NCI-H2227 (cell line): ENCODE data around the gene ALKBH7.
A peak's percentile ranks its signal among the peaks of the same experiment; 100 is the strongest.
"Not testable (repeated sequence)": the region's sequence is repeated elsewhere in the genome, so short reads cannot be mapped to it uniquely, and the experiment has no call there.

ENCODE experiments used
- DNase-seq: peaks from one replicate; lab custom pipeline; 2025; ENCODE audit not compliant: unreplicated experiment; lab: John Stamatoyannopoulos, UW

The ALKBH7 gene, protein sequence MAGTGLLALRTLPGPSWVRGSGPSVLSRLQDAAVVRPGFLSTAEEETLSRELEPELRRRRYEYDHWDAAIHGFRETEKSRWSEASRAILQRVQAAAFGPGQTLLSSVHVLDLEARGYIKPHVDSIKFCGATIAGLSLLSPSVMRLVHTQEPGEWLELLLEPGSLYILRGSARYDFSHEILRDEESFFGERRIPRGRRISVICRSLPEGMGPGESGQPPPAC

DNA sequence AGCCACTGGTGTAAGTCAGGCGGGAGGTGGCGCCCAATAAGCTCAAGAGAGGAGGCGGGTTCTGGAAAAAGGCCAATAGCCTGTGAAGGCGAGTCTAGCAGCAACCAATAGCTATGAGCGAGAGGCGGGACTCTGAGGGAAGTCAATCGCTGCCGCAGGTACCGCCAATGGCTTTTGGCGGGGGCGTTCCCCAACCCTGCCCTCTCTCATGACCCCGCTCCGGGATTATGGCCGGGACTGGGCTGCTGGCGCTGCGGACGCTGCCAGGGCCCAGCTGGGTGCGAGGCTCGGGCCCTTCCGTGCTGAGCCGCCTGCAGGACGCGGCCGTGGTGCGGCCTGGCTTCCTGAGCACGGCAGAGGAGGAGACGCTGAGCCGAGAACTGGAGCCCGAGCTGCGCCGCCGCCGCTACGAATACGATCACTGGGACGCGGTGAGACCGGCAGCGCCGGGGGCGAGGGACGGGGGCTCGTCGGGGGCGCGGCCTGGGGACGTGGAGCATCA lies at the start of gene ALKBH7:
ALKBH7 (plus strand) TSS at position 201 of the 502 bp plus-strand sequence; CDS start at position 228, 27 bp downstream.
- DNase-seq: peak; percentile 97

DNA sequence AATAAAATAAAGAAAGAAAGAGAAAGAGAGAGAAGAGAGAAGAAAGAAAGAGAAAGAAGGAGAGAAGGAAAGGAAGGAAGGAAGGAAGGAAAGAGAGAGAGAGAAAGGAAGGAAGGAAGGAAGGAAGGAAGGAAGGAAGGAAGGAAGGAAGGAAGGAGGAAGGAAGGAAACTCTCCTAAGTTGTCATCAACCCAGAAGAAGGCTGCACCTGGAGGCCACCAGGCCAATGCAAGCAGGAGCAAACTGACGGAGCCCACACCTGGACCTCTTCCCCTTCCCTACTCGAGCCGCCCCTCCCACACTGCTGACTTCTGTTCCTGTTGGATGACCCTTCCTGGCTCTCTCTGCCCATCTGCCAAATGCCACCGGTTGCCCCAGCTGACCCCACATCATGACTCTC lies 47.8 kb upstream of the ALKBH7 start:
- no peak for DNase-seq

DNA sequence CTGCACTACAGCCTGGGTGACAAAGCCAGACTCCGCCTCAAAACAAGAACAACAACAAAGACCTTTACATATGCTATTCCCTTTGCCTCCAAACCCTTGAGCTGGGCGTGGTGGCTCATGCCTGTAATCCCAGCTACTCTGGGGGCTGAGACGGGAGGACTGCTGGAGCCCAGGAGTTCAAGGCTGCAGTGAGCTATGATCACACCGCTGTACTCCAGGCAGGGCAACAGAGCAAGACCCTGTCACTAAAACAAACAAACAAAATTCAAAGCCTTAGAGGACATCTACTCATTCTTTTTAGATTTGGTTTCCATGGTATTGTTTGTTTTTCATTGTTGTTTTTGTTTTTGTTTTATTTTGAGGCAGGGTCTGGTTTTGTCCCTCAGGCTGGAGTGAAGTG lies 47.0 kb upstream of the ALKBH7 start:
- DNase-seq: no peak

DNA sequence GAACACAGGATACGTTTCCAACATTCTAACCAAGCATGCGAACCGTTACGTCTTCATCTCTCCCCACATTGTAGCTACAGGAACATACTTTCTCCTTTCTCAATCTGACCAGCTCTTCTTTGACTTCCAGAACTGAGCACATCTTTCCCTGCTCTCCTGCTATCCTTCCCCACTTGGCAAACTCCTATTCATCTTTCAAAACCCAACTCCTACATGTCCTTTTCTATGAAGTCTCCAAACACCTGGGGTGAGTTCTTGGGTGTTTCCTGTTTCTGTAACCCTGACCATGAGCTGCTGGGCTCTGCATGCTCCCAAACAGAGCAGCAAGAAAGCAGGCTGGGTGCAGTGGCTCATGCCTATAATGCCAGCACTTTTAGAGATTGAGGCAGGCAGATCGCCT lies 45.8 kb upstream of the ALKBH7 start:
- no peak for DNase-seq

DNA sequence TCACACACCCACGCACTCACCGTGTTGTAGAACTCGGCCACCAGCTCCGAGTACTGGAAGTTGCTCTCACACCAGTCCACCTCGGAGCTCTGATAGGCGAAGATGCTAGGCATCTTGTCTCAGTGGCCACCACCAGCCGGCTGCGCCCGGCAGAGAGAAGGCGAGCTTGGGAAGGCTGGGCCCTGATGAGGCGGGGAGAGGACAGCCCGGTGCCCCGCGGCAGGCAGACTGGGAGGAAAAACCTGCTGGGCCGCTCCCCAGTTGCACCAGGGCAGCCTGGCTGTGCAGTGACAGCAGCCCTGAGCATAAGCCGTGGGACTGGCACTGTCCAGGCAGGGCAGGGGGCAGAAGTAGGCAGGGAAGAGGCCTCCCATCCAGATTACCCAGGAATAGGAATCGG lies 39.2 kb upstream of the ALKBH7 start, which contains the start of gene ACER1:
ACER1 (minus strand) TSS at position 174 of the 400 bp plus-strand sequence; CDS start at position 113, 61 bp downstream.
- no peak for DNase-seq

DNA sequence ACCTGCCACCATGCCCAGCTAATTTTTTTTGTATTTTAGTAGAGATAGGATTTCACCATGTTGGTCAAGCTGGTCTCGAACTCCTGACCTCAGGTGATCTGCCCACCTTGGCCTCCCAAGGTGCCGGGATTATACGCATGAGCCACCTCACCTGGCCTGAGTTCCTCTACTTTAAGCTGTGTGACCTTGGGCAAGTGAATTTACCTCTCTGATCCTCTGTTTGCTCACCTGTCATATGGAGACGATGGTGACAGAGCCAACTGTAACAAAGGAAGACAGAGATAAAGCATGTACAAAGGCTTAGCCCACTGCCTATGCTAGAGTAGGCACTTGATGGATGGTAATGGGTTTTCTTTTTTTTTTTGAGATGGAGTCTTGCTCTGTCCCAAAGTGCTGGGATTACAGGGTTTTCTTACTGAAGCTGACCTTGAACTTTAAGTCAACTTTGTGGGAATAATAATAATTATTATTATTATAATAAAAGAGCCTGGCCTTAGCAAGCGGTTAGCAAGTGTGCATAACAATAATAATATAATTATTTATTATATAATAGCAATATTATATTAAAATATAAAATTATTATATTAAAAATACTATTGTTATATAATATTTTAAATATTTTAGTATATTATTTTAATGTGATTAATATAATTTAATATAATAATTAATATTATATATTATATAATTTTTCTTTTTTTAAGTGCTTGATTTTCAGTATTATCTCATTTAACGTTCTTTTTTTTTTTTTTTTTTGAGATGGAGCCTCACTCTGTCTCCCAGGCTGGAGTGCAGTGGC lies 37.9 kb upstream of the ALKBH7 start:
- DNase-seq: no peak

DNA sequence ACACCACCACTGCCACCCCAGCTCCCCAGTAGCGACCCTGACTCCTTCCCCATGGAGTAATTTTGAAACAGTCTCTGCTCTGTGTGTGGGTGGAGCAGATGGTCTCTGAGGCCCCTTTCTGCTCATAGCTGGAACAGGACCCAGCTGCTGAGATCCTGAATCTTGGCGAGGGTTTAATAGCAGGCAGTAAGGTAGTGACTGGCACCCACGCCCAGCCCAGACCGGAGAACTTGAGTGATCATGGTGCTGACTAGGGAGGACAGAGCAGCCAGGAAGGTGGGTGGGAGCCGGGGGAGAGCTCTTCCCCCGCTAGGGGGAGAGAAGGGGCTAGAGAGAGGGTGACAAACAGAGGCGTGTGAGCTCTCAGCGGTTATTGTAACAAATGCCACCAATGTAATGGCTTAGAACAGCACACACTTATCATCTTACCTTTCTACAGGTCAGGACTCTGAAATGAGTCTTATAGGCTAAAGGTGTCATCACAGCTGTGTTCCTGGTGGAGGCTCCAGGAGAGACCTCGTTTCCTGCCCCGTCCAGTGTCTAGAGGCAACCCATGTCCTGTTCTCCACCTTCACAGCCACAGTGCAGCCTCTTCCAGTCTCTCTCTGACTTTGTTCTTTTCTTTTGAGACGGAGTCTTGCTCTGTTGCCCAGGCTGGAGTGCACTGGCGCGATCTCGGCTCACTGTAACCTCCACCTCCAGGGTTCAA lies 31.9 kb upstream of the ALKBH7 start:
- DNase-seq: no peak

DNA sequence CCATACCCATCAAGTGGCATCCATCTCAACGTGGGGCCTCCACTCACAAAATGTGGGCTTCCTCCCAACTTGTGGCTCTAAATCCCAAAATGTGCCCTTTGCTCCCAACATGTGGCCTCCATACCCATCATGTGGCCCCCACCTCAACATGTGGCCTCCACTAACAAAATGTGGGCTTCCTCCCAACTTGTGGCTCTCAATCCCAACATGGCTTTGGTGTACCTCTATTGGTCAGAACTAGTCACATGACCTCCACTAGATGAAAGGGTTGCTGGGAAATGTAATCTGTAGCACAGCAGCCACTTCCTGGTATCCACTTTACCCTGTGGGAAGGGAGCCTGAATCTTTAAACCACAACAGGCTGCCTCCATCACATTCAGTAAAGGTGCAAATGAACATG lies 29.1 kb upstream of the ALKBH7 start:
- no peak for DNase-seq

DNA sequence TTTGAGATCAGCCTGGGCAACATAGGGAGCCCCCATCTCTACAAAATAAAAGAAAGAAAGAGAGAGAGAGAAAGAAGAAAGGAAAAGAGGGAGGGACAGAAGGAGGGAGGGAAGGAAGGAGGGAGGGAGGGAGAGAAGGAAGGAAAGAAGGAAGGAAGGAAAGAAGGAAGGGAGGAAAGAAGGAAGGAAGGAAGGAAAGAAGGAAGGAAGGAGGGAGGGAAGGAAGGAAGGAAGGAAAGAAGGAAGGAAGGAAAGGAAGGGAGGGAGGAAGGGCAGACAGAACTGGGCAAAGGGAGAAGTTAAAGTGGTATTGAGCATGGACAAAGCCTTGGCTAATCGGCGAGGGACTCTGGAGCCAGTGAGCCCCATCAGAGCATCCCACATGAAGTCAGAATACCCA lies 23.3 kb upstream of the ALKBH7 start:
- not testable (repeated sequence) for DNase-seq

DNA sequence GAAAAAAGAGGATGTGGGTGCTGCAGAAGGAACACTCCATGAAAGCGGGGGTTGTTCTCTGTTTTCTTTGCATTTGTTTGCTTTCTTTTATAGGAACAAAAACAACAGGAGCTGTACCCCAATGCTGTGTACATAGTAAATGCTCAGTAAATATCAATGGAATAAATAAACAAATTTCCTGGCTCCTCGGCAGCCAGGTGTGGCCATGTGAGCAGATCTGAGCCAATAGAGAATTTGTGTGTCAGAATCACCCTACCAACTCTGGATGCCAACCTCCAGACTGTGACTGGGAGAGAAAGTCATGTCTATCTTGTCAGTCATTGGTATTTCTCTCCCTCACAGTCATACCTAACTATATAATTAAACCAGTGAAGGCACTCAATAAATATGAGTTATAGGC lies 21.9 kb upstream of the ALKBH7 start:
- DNase-seq: no peak

DNA sequence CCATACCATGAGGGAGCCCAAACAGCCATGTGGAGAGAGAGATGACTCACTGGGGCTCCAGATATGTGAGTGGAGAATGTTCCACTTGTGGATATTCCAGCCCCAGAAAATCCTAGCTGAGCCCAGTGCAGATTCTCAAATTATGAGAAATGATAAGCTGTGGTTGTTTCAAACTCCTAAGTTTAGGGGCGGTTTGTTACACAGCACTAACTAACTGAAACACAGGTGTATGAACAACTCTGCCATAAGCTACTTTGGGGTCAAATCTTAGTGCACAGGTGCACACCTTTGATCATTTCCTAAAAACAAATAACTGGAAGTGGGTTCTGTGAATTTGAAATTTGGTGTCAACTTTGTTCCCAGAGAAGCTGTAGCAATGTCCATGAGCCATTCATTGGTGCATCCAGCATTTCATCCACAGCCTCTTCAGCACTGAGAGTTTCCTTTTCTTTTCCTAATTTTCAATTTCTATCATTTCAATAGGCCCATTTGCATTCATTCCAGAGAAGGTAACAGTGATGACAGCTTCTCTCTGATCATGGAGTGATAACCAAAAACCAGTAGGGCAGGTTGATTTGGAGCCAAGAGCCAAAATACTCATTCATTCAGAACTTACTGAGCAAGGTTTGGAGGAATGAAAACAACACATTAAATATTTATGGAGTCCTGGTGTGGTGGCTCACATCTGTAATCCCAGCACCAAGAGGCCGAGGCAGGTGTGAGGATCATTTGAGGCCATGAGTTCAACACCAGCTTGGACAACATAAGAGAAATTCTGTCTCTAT lies 20.0 kb upstream of the ALKBH7 start:
- DNase-seq: no peak

DNA sequence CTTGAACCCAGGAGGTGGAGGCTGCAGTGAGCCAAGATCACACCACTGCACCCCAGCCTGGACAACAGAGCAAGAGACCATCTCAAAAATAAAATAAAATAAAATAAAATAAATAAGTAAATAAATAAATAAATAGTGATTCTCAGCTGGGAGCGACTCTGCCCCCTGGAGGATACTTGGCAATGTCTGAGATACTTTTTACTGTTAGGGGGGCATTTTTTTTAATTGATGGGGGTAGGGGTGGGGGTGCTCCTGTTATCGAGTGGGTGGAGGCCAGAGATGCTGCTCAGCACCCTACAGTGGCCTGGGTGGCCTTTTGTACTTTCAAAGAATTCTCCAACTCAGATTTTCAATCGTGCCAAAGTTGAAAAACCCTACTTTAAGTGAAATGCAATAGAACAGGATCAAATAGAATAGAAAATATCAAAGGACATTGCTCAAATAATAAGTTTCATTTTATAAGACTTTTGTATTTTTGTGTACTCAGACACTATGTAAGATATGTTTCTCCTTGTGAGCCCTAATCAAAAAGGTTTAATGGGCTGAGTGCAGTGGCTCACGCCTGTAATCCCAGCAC lies 18.4 kb upstream of the ALKBH7 start:
- DNase-seq: no peak

DNA sequence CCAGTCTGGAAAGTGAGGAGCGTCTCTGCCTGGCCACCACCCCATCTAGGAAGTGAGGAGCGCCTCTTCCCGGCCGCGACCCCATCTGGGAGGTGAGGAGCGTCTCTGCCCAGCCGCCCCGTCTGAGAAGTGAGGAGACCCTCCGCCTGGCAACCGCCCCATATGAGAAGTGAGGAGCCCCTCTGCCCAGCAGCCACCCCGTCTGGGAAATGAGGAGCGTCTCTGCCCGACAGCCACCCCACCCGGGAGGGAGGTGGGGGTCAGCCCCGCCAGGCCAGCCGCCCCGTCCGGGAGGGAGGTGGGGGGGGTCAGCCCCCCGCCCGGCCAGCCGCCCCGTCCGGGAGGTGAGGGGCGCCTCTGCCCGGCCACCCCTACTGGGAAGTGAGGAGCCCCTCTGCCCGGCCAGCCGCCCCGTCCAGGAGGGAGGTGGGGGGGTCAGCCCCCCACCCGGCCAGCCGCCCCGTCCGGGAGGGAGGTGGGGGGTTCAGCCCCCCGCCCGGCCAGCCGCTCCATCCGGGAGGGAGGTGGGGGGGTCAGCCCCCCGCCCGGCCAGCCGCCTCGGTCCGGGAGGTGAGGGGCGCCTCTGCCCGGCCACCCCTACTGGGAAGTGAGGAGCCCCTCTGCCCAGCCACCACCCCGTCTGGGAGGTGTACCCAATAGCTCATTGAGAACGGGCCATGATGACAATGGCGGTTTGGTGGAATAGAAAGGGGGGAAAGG lies 17.1 kb upstream of the ALKBH7 start:
- not testable (repeated sequence) for DNase-seq

DNA sequence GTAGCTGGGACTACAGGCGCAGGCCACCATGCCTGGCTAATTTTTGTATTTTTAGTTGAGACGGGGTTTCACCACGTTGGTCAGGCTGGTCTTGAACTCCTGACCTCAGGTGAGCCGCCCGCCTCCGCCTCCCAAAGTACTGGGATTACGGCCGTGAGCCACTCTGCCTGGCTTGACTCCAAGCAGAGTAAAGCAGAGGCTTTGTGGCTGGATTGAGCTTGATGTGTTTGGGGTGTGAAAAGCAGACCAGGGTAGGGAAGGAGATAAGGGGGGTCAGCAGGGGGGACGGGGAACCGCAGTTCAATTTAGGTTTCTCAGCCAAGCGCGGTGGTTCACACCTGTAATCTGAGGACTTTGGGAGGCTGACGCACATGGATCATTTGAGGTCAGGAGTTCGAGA lies 15.4 kb upstream of the ALKBH7 start:
- DNase-seq: no peak

DNA sequence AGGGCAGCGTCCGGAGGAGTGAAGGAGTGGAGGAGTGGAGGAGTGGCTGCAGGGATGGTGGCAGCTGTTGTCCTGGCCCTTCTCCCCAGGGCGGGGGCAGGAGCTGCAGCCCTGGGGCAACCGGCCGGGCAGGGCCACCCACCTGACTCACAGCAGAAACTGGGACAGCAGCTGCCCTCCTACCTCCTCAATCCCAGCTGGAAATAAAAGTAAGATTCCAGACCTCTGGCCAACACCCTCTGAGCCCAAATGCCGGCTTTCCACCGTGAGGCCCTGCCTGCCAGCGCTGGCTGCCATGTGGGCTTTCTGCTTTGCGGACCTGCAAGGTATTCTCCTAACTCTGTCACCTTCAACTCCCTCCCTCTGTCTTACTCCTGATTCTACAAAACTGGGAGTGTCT lies 14.6 kb upstream of the ALKBH7 start:
- no peak for DNase-seq

DNA sequence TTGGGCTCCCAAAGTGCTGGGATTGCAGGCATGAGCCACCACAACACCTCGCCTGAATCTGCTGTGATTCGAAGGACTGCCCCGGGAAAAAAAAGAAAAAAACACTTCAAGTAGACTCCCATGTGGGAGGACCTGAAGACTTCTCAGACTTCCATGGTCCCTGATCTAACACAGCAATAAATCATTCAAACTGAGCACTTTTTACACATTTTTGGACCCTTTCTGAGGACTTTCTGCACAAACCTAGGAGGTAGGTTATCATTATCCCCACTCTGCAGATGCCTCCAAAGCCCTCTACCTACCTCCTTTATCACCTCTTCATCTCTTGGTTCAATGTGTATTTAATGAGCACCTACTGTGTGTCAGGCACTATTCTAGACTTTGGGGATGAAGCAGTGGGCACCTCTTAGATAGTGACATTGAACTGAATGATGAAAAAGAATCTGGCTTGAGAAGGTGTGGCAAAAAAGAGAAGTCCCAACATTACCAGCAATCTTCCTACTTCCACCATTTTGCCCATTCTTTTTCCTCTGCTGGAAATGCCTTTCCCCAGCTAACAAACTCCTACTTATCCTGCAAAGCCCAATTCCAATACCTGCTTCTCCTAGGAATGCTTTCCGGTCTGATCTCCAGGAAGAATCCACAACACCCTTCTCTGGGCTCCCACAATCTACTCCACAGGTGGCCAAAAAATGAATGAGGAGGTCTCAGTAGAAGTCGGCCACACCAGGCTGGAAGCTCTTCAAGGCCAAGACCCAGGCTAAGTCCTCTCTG lies 12.8 kb upstream of the ALKBH7 start:
- DNase-seq: no peak

DNA sequence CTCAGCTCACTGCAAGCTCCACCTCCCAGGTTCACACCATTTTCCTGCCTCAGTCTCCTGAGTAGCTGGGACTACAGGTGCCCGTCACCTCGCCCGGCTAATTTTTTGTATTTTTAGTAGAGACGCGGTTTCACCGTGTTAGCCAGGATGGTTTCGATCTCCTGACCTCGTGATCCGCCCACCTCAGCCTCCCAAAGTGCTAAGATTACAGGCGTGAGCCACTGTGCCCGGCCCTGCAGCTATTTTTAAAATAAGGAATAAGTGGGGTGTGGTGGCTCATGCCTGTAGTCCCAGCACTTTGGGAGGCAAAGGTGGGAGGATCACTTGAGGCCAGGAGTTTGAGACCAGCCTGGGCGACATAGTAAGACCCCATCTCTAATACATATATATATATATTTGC lies 12.1 kb upstream of the ALKBH7 start:
- DNase-seq: not testable (repeated sequence)

DNA sequence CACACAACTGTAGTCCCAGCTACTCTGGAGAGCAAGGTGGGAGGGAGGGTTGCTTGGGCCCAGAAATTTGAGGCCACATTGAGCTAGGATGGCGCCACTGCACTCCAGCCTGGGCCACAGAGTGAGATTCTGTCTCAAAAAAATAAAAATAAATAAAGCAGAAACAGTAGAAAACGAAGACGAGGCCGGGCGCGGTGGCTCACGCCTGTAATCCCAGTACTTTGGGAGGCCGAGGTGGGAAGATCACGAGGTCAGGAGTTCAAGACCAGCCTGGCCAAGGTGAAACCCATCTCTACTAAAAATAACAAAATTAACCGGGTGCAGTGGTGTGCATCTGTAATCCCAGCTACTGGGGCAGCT lies 11.8 kb upstream of the ALKBH7 start:
- not testable (repeated sequence) for DNase-seq

DNA sequence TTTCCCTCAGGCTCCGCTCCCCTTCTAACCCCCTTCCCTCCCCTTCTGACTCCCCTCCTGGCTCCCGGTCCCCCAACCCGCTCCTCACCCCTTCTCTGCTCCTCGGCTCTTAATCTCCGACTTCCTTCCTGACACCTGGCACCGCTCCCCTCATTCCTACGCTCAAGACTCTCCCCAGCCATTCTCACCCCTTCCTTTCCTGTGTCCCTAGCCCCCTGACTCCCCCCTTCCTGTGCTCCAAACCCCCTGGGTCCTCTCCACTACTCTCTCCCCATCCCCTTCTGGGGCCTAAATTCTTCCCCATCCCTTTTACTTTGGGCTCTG lies 10.6 kb upstream of the ALKBH7 start:
- DNase-seq: no peak
